GDM1 (cell line): ENCODE measurements around the gene HS1BP3.

ENCODE experiments used
- DNase-seq: peaks from one replicate; lab custom pipeline; 2025; lab: John Stamatoyannopoulos, UW

The HS1BP3 gene

DNA sequence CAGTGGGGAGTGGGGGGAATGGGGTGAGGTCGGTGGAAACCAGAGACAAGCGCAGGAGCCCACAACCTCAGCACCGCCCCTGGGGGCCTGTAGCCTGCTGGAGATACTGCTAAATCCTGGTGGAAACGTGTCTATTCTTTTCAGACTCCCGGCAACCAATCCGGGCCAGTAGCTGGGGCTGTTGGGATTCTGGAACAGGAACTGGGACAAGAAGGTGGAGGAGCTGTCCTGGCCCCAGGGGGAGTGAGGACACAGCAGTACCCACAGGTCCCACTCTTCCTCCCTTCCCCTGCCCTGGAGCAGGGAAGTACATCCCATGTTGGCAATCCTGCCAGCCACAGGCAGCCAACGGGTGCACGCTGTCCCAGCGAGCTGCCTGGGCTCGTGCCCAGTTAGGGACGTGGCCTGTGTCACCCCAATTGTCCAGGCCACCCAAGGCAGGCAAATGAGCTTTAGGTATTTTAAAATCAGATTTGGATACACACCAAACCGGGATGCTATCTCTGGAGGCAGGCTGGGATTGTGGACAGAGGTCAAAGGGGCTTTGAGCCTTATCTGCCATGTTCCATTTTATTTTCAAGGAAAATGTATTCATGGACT lies 51.8 kb downstream of the HS1BP3 start:
- DNase-seq, result no peak

- no peak for DNase-seq
Measured at GRCh38 chr2:20597860-20598183, 53.1 kb downstream of the HS1BP3 start.

GRCh38 chr2:20596973-20597859 lies 53.7 kb downstream of the HS1BP3 start:
- DNase-seq, result no peak

GRCh38 chr2:20596193-20596972 lies 54.5 kb downstream of the HS1BP3 start:
- DNase-seq, result no peak

- DNase-seq, result no peak
Measured at GRCh38 chr2:20595439-20596192, 55.3 kb downstream of the HS1BP3 start.

DNA sequence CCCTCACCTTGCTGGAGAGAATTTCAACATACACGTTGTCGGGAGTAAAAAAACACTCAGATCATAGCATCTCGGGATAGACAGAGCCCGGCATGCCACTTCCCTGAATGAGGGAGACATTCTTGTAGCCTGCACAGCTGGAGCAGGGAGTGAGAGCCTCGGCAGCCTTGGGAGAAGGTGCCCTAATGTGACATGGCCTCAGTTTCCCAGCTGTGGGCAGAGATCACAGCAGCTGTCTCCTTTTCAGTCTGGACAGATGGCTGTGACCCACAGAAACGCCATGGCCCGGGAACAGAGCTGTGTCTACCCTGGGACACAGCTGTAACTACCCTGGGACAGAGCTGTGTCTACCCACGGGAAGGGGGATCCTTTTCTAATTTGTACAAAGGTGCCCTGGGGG lies 55.9 kb downstream of the HS1BP3 start:
- DNase-seq, result no peak

GRCh38 chr2:20594048-20594750 lies 56.7 kb downstream of the HS1BP3 start:
- DNase-seq, result no peak

- DNase-seq, result no peak
Measured at GRCh38 chr2:20593072-20594034, 57.5 kb downstream of the HS1BP3 start.

DNA sequence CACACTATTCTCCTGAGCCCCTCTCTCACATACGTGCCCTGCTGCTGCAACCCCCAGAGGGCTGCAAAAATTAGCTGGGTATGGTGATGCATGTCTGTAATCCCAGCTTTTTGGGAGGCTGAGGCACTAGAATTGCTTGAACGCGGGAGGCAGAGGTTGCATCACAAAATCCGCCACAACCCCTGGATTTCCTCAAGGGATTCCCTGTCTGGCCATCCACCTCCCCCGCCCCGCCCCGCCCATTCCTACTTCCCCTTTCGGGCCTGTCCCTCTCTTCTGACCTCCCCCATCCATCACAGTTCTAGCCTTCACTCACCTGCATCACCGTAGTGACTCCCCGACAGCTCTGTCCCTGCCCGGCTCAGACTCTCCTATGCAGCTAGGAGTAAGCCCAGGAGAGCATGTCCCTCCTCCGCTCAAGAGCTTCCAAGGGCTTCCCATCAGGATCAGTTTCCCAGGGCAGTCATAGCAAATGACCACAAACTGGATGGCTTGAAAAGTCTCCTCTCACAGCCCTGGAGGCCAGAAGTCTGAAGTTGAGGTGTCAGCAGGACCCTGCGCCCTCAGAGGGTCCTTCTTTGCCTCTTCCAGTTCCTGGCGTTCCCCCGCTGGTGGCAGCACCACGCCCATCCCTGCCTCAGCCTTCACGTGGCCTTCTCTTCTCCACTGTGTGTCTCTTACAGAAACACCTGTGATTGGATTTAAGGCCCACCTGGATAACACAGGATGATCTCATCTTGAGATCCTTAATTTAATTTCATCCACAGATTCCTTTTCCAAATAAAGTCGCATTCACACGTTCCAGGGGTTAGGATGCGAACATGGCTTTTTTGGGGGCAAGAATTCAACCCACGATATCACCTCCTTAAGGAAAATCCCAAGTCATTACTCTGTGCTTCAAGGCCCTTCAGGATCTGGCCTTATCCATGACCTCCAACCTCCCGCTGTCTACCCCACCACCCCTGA lies 58.5 kb downstream of the HS1BP3 start:
- DNase-seq, result no peak

DNA sequence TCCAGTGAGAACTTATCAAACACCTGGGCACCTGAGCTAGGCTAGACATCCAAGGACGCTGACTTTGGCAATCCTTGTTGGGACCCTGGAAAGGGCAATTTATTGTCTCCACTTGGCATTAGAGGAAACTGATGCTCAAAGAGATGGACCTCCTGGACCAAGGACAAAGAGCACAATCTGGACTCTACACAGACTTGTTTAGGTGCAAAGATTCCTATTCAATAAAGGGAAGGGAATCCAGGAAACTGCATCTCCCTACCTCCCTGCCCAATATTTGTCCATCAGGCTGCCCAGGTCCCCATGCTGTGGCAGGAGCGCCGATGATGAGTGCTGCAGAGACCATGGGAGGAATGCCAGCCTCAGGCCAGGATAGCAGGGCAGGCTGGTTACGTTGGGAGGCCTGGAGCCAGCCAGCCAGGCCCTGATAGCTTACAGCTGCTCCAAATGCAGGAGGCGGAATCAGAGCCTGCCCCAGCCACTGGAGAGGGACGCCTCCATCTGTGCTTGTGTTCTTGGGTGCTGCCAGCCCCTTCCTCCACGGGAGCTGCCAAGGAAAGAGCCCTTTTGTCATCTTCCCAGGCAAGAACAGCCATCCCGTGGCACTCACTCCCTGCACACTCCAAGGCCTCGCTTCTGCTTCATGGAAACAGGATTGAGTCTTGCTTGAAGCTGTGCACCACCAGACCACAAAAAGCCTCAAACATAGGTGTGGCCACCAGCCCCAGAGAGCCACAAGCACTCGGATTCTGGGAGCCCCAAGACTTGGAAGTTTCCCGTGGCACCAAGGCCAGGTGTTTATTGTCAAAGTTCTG lies 60.0 kb downstream of the HS1BP3 start:
- DNase-seq, result no peak

DNA sequence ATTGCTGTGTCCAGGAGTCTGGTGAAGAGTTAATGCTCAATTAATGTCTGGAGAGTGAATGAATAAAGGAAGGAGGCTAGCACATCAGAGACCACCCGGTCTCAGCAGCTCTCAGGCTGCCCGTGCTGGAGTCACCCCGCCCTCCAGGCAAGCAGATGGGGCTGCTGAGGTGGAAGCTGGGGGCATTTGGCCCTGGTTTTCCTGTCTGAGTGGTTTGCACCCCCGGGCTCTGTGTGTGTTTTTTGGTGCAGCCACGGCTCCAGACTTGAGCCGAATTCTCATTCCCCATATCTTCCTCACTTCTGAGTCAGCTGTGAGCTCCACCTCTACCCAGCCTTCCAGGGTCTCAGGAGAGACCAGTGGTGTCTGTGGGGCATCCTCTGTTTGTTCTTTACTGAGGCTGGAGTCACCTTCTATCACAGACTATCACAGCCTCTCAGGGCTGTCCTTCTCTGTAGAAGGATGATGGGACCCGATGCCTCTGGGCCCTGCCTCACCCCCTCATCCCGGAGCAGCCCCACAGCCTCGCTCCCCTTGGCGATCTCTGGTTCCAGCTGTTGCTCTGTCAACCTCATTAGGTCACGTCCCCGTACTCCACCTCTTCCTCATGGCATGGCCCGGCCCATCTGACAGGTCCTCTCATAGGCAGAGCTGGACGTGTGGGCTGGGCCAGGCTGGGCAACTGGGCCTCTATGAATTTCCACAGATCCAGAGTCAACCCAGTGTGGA lies 60.8 kb downstream of the HS1BP3 start:
- no peak for DNase-seq

GRCh38 chr2:20588918-20589871 lies 61.7 kb downstream of the HS1BP3 start:
- no peak for DNase-seq

GRCh38 chr2:20585710-20586594 lies 64.9 kb downstream of the HS1BP3 start:
- no peak for DNase-seq

- no peak for DNase-seq
Measured at GRCh38 chr2:20585359-20585709, 65.6 kb downstream of the HS1BP3 start.
